Activated T-cell treated with anti-CD3 and anti-CD28 coated beads for 4 hours (primary cell): ENCODE data around the gene TLE2.

Experiments
- DNase-seq: peaks from one replicate; pipeline ENCODE4 v3.0.0-alpha.2; 2020

The TLE2 gene

GRCh38 chr19:3029065-3029923 is at the start of gene TLE2:
Gene TLE2, minus strand, starts transcription at chr19:3029280. Its CDS starts 376 bp downstream, at chr19:3028904.
- no peak for DNase-seq

- peak; percentile 77 for DNase-seq
Measured at GRCh38 chr19:3075605-3076431, 46.7 kb upstream of the TLE2 start.

GRCh38 chr19:3073931-3074595 is 45.0 kb upstream of the TLE2 start:
- no peak for DNase-seq

GRCh38 chr19:3073159-3073563 is 44.1 kb upstream of the TLE2 start:
- DNase-seq, result no peak

GRCh38 chr19:3071768-3072167 is 42.7 kb upstream of the TLE2 start:
- DNase-seq, result no peak

GRCh38 chr19:3068071-3068470 is 39.0 kb upstream of the TLE2 start:
- DNase-seq, result no peak

- no peak for DNase-seq
Measured at GRCh38 chr19:3067563-3067962, 38.5 kb upstream of the TLE2 start.

GRCh38 chr19:3066482-3067049 is 37.5 kb upstream of the TLE2 start:
- no peak for DNase-seq

GRCh38 chr19:3065675-3066357 is 36.7 kb upstream of the TLE2 start:
- DNase-seq, result no peak

- no peak for DNase-seq
Measured at GRCh38 chr19:3064011-3064330, 34.9 kb upstream of the TLE2 start.

GRCh38 chr19:3062165-3063105 is 33.4 kb upstream of the TLE2 start, which contains the start of gene TLE5:
Gene TLE5, minus strand, starts transcription at chr19:3062495. Its CDS starts 295 bp downstream, at chr19:3062200.
- peak; percentile 43 for DNase-seq

- peak; percentile 65 for DNase-seq
Measured at GRCh38 chr19:3061182-3062161, 32.4 kb upstream of the TLE2 start.

- DNase-seq, result no peak
Measured at GRCh38 chr19:3060857-3061181, 31.7 kb upstream of the TLE2 start.

GRCh38 chr19:3059653-3060052 is 30.6 kb upstream of the TLE2 start:
- no peak for DNase-seq

GRCh38 chr19:3058821-3059314 is 29.8 kb upstream of the TLE2 start:
- DNase-seq, result no peak

- DNase-seq, result no peak
Measured at GRCh38 chr19:3058009-3058820, 29.1 kb upstream of the TLE2 start.

GRCh38 chr19:3057275-3057714 is 28.2 kb upstream of the TLE2 start:
- DNase-seq, result no peak

GRCh38 chr19:3056417-3057088 is 27.5 kb upstream of the TLE2 start:
- DNase-seq, result no peak
